Aorta (tissue), 5 donors: ENCODE data around the gene STX5. TPM values are rescaled to one million over a fixed set of nuclear protein-coding genes. Genes with fewer than 3 reads are reported as not detected.

Experiments
- ATAC-seq: fragments of 200-7000 bp; cut with Tn5 transposase; one replicate; pipeline ENCODE4 v1.9.1; 2022; ENCODE audit warnings: moderate library complexity; ENCODE audit not compliant: low FRiP score
- DNase-seq, 2 donors: peaks; one replicate each; pipeline ENCODE4 v3.0.0-alpha.2; 2020
- H3K27ac ChIP-seq, 2 donors: one replicate each; pipeline ENCODE4 v1.5.1; 2013; ENCODE audit warnings: low read length in 2 of 2, mild to moderate bottlenecking in 2 of 2, moderate library complexity in 2 of 2, control low read depth in 1 of 2, inconsistent platforms in 1 of 2, low read depth in 1 of 2
- H3K27me3 ChIP-seq, 2 donors: one replicate each; pipeline ENCODE4 v1.6.1; 2013; ENCODE audit warnings: control low read depth in 1 of 2, low read length in 1 of 2, mild to moderate bottlenecking in 1 of 2, moderate library complexity in 1 of 2; ENCODE audit not compliant: insufficient read depth in 2 of 2, control insufficient read depth in 1 of 2
- H3K36me3 ChIP-seq, 2 donors: one replicate each; pipeline ENCODE4 v1.6.1; 2013; ENCODE audit warnings: control low read depth in 1 of 2, low read length in 1 of 2, mild to moderate bottlenecking in 1 of 2; ENCODE audit not compliant: insufficient read depth in 2 of 2, control insufficient read depth in 1 of 2
- H3K4me1 ChIP-seq, 2 donors: one replicate each; pipeline ENCODE4 v1.6.1; 2013; ENCODE audit warnings: low read length in 2 of 2, control low read depth in 1 of 2, mild to moderate bottlenecking in 1 of 2, moderate library complexity in 1 of 2; ENCODE audit not compliant: insufficient read depth in 2 of 2, control insufficient read depth in 1 of 2
- H3K4me3 ChIP-seq, 2 donors: one replicate each; pipeline ENCODE4 v1.5.1; 2013; ENCODE audit warnings: low read length in 2 of 2, control low read depth in 1 of 2, mild to moderate bottlenecking in 1 of 2
- H3K9me3 ChIP-seq: one replicate; pipeline ENCODE4 v1.6.1; 2013; ENCODE audit warnings: mild to moderate bottlenecking, low read length; ENCODE audit not compliant: control insufficient read depth
- WGBS, 2 donors: extraction: QIAGEN DNeasy Blood & Tissue Kit; methylation state at CpG; one replicate each; pipeline ENCODE4 v1.1.7; 2013; 5-methylcytosine and 5-hydroxymethylcytosine counted together
- intact Hi-C, 2 donors: fragments of 100-400 bp; cut with DNase I; formaldehyde crosslinking; loops; one replicate each; pipeline versions ENCODE4 v1.14.2 to v1.15.0; 2022
- polyA plus RNA-seq, 2 donors: library from polyadenylated mRNA; stranded (reverse); fragments of 200-250 nt; gene quantifications; one replicate each; pipeline ENCODE4 v1.2.3, GENCODE V29; 2013
- total RNA-seq, 2 donors: library from RNA; stranded (reverse); fragmentation: NEBNext Ultra II Directional; extraction: Animal tissue kit (Norgen Biotek cat#: 25700); gene quantifications; one replicate each; pipeline ENCODE4 v1.2.1, GENCODE V29; 2021
- donor health status: healthy with polysubstance abuse.
- donor health status: Bipolar disorder and iron deficiency.
- donor health status: DM: no; HTN: no; CAD: no.
- donor health status: DM: no; HTN: no; CAD: no.
- donor health status: DM: yes; HTN: yes; CAD: no.

STX5 gene
- total and polyA plus RNA-seq, 4 donors: 19.2 to 46.4 (median 43.3) TPM

DNA sequence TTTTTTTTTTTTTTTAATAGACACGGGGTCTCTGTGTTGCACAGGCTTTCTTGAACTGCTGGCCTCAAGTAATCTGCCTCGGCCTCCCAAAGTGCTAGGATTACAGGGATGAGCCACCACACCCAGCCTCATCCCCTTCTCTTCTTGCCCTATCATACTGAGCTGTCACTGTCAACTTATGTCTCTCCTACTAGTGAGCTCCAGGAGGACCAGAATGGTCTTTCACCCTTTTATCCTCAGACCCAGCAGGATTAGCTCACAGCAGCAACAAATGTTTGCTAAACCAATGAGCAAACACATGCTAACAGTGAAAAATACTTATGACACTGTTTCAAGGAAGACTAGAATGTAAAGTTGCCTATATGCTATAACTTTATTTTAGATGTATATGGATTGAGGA lies 20.2 kb downstream of the STX5 start:
- Histone ChIP-seq H3K4me1 (no peaks in the 10 kb centered on the region), H3K9me3 (no peaks in the 10 kb centered on the region), H3K36me3 (no peaks in the 10 kb centered on the region), H3K27ac (no peak overlapping the region), H3K4me3 (no peak overlapping the region), H3K27me3 (no peaks in the 10 kb centered on the region)
- ATAC-seq (no peak), DNase-seq (no peak)
- WGBS, 2 donors: 73 to 80% methylated on average over 2 of the region's 2 CpGs
- intact Hi-C loops: no loop called here

DNA sequence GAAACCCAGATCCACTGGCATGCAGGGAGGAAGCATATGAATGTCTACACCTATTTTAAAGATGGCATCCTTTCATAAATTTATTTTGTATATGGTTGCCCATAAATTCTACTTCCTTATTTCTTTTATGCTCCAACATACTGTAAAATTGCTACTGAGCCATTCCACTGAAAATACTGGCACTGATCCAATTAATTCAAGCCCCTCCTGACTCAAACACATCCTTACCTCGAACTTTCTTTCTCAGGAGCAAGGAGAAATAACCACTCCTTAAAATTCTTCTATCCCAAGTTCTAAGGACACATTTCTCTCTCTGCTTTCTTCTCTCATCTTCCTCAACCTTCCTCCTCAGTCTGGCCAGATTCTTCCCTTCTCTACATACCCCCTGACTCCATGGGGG lies 21.1 kb downstream of the STX5 start:
- ATAC-seq (no peak), DNase-seq (no peak)
- 16 to 21% methylated on average over 1 of the region's 1 CpG for WGBS, 2 donors
- intact Hi-C loops: no loop called here
- Histone ChIP-seq H3K27ac (no peak overlapping the region), H3K4me3 (no peak overlapping the region), H3K4me1 (no peaks in the 10 kb centered on the region), H3K27me3 (no peaks in the 10 kb centered on the region), H3K36me3 (no peaks in the 10 kb centered on the region), H3K9me3 (no peaks in the 10 kb centered on the region)

DNA sequence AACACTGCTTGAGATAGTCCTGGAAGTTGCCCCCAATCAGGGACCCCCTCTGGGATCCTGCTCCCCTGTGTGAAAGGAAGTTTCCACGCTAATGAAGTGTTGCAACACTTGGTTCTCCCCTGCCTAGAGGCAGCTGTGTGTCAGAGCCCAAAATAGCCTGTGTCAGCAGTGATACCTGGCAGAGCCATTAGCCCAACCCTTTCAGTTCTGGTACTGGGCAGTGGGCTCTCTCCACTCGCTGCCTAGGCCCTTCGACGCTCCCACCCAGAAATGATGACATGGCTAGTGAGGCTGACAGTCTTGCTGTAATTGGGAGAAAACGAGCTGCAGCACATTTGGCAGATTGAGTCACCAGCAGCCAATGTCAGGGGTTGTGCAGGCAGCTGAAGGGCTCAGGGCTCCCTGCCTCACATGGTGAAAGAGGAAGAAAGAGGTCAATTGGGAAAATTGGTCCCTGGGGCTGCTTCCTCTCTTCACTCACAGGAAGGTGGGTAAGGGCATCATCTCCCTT lies 25.2 kb downstream of the STX5 start:
- Histone ChIP-seq H3K27ac (peak overlapping the region in 1 of 2 donors; percentile 12), H3K27me3 (peaks cover 0 to 1% of the 10 kb centered on the region in 2 donors), H3K4me3 (no peak overlapping the region), H3K4me1 (peaks cover 0 to 2% of the 10 kb centered on the region in 2 donors), H3K9me3 (no peaks in the 10 kb centered on the region), H3K36me3 (peaks cover 0 to 4% of the 10 kb centered on the region in 2 donors)
- WGBS, 2 donors: 68 to 71% methylated on average over 5 of the region's 5 CpGs
- DNase-seq (peak in 1 of 2 donors; percentile 63), ATAC-seq (no peak)
- intact Hi-C loops: no loop called here

DNA sequence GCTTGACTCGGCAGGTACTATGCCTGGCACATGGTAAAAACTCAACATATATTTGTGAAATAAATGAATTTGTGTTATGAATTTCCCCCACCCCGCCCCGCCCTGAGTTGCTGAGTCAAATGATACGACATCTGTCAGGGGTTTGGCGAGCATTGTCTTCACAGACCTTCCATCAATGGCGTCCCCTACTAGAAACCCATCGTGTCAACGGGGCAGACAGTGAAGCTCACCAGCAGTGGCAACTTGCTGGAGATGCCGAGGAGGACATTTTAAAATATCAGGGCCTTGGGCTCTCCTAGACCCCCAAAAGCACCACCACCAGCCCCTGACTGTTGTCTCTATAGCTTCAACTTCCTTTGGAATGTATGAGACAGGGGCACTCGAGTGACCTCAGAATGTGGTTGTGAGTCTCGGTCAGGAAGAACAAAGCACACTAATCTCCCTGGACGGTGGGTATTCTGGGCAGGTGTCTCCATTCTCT lies 25.9 kb downstream of the STX5 start:
- DNase-seq (no peak), ATAC-seq (no peak)
- Histone ChIP-seq H3K27ac (peak overlapping the region in 1 of 2 donors; percentile 12), H3K4me1 (peaks cover 0 to 2% of the 10 kb centered on the region in 2 donors), H3K4me3 (peak overlapping the region; percentile 64 to 67), H3K9me3 (no peaks in the 10 kb centered on the region), H3K36me3 (peaks cover 0 to 10% of the 10 kb centered on the region in 2 donors), H3K27me3 (peaks cover 0 to 1% of the 10 kb centered on the region in 2 donors)
- WGBS, 2 donors: 24 to 26% methylated on average over 12 of the region's 12 CpGs
- intact Hi-C loops: no loop called here

DNA sequence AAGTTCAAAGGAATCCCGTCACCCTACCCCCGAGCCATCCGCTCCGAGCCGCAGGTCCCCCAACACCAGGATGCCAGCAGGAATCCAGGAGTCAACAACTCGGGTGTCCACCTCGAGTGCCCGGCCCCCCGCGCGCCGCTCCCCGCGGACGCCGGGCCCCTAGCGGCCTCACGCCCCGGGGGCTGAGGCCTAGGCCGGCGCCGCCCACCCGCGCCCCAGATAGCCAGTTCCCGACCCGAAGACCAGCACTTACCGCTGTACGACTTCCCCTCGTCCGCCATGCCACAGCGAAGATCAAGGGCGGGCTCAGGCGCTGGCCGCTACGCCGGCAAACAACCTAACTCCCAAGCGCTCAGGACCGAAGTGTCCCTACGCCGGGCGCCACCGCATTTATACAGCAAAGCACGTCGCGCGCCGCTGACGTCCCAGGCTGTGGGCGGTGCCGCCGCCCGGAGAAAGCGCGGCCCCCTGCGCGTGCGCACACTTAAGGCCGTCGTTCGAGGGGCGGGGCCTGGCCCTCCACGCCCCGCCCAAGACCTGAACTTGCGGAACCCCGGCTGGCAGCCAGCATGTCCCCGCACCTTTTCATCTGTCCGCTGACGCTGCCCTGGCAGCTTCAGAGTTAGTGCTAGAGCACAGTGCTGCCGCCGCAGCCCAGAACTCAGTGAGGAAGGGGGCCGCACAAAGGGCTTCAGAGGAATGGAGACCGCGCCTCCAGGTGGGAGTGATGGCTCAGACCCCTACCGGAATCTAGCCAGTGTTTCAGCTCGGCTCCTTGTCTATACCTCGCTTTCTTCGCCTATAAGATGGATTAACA lies 26.6 kb downstream of the STX5 start, which contains the start of gene NXF1:
TSS of gene NXF1 (minus strand) at position 365 of the 817 bp plus-strand sequence. CDS start at position 281, 84 bp downstream.
- H3K36me3 ChIP-seq: peaks cover 0 to 11% of the 10 kb centered on the region in 2 donors
- H3K4me1 ChIP-seq: peaks cover 0 to 2% of the 10 kb centered on the region in 2 donors
- intact Hi-C loops: no loop called here
- H3K4me3 ChIP-seq: peak within 1 kb of the TSS; percentile 94 to 97
- H3K27me3 ChIP-seq: peaks cover 0 to 1% of the 10 kb centered on the region in 2 donors
- WGBS, 2 donors: 0% methylated on average over 77 of the region's 77 CpGs
- H3K27ac ChIP-seq: peak within 1 kb of the TSS in 1 of 2 donors; percentile 79
- DNase-seq (peak; percentile 95 to 98), ATAC-seq (peak; percentile 99)
- H3K9me3 ChIP-seq: no peaks in the 10 kb centered on the region

DNA sequence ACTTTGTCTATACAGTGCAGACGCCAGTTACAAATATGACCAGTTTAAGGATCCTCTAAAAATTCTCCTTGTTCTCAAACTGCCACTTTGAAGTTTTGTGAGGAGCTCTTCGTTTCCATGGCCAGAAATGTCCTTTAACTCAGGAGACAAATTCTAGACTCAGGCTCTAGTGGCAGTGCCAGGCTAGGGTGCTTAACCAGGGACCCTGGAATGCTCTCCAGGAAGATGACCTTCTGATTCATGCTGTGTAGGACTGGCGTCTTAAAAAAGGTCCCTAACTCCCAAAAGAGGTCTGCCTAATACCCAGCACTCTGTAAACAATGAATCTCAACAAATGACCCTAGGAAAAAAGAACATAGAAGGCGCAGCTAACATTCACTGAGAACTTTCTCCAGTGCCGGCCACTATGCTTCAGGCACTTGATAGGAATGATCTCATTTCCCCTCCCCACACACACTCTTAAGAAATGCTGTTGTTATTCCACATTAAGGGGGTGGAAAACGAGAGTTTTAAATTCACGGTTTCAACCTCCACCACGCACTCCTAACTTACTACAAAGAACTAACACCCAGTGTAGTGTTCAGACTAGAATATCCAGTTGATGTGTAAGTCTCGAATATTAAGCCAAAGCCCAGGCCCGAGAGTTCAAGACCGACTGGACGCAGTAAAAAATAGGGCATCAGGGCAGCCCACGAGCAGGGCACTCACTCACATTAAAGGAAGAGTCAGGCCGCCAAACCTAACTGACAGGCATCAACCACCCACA lies 27.4 kb downstream of the STX5 start:
- H3K27ac ChIP-seq: peak overlapping the region in 1 of 2 donors; percentile 79
- H3K4me3 ChIP-seq: peak overlapping the region; percentile 94 to 97
- WGBS, 2 donors: 0 to 1% methylated on average over 14 of the region's 14 CpGs
- no peak for DNase-seq
- H3K36me3 ChIP-seq: peaks cover 0 to 17% of the 10 kb centered on the region in 2 donors
- no peaks in the 10 kb centered on the region for H3K9me3 ChIP-seq
- peaks cover 0 to 1% of the 10 kb centered on the region in 2 donors for H3K27me3 ChIP-seq
- no peak for ATAC-seq
- peaks cover 0 to 2% of the 10 kb centered on the region in 2 donors for H3K4me1 ChIP-seq
- intact Hi-C loops: loop anchor here in 1 of 2 donors (1.0 kb wide), 1 partner anchor 28 kb away; the partner anchor contains the start of genes STX5 and TEX54

DNA sequence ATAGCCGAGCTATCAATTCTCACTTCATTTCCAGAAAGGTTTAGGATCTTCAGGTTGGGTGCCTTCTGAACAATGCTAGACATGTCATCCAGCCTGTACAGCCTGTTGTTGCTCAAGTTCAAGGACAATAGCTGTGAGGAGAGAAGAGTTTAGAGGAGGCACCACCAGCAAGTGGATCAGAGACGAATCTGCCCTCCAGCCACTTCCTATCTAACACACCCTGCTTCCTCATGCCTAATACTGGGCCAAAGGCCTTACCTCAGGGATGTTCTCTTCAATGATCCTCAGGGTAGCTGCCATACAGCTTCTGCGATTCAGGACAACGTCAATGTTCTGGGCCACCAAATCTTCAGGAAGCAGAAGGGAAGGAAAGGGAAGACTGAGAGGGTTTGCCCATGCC lies 30.8 kb downstream of the STX5 start:
- H3K9me3 ChIP-seq: no peaks in the 10 kb centered on the region
- H3K27ac ChIP-seq: no peak overlapping the region
- peaks cover 0 to 2% of the 10 kb centered on the region in 2 donors for H3K4me1 ChIP-seq
- peaks cover 0 to 18% of the 10 kb centered on the region in 2 donors for H3K36me3 ChIP-seq
- ATAC-seq: no peak
- no peak for DNase-seq
- intact Hi-C loops: no loop called here
- no peak overlapping the region for H3K4me3 ChIP-seq
- 82% methylated on average over 4 of the region's 4 CpGs for WGBS, 2 donors
- H3K27me3 ChIP-seq: peaks cover 0 to 1% of the 10 kb centered on the region in 2 donors

DNA sequence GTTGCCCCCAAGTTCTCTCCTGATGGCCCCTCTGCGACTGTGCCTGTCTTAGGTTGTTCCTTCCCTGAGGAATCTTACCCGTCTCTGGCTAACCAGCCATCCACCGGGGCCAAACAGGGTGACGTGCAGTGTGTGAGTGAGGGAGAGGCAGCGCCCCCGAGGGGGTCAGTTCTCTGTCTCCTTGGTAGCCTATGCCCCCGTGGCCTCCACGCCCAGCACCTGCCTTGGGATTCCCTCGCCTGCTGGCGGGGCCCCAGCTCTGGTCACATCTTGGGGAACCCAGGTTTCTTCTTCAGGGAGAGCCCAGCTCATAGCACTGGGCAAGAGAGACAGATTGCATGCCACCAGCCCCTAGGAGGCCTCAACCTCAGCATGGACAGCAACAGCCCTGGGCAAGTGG lies 32.4 kb downstream of the STX5 start:
- ATAC-seq (no peak), DNase-seq (no peak)
- intact Hi-C loops: no loop called here
- Histone ChIP-seq H3K27ac (no peak overlapping the region), H3K9me3 (no peaks in the 10 kb centered on the region), H3K4me3 (no peak overlapping the region), H3K4me1 (peaks cover 0 to 2% of the 10 kb centered on the region in 2 donors), H3K27me3 (no peaks in the 10 kb centered on the region), H3K36me3 (peaks cover 0 to 21% of the 10 kb centered on the region in 2 donors)
- WGBS, 2 donors: 86 to 90% methylated on average over 10 of the region's 10 CpGs
